GM12872 (cell line): ENCODE results near the gene DBNDD1.

Experiments used
- CTCF ChIP-seq: IDR thresholded peaks from 3 replicates; pipeline ENCODE4 v1.5.1; 2011; ENCODE audit warnings: low read depth, mild to moderate bottlenecking, low read length, moderate library complexity; ENCODE audit not compliant: insufficient read depth

Gene DBNDD1

GRCh38 chr16:90008708-90009145 is 10.5 kb downstream of the DBNDD1 start:
- no peak for TF ChIP-seq CTCF

- no peak for TF ChIP-seq CTCF
These were observed 12.2 kb downstream of the DBNDD1 start for GRCh38 chr16:90007015-90007414.

- TF ChIP-seq CTCF: no peak
These were observed 13.1 kb downstream of the DBNDD1 start for GRCh38 chr16:90005956-90006663.

- TF ChIP-seq CTCF: no peak
These were observed 14.7 kb downstream of the DBNDD1 start for GRCh38 chr16:90004577-90004976.

DNA sequence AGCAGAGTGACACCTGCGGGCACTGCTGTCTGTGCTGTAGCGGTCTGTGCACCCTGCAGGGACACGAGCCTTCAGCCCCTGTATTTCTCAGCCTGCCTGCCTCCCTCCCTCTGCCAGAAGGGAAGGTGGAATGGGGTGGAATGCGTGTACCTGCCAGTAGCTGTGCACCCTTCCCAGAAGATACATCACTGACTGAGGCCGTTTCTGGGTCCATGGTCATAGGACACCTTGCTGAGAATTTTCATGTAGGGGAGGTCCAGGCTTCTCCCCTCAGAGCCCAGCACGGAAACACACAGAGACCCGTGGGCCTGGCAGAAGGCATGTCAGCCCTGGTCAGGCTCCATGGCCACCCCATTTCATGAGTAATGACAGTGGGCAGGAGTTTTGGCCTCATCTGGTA is 16.5 kb downstream of the DBNDD1 start:
- no peak for TF ChIP-seq CTCF

DNA sequence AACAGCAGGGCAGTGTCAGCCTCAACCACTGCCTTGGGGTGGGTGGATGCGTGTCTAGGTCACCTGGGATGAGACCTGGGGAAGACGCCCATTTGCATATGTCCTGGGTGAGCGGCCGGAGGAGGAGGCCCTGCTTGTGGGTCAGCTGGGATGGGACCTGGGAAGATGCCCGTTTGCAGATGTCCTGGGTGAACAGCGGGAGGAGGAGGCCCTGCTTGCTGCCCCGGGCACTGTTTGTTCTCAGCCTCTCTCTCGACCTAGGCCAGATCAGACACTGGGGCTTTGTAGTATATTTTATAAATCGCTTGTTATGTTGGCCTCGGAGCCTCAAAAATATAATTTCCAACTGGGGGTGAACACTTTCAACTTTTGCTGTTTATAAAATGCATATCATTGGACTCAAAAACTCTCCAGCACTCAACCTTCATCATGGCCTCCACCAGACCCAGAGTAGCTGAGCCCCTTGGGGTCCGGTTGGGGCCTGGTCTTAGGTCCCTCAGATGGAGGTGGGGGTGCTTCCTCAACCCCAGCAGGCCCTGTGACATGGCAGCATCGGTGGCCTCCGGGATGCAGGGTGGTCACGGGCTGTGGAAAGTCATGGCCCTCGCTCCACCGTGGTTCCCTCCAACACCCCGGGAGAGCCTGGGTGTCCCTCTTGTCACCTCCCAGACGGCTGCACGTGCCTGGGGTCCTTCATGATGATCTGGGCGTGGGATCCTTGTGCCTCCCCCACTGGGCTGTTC is 17.3 kb downstream of the DBNDD1 start:
- no peak for TF ChIP-seq CTCF

- no peak for TF ChIP-seq CTCF
These were observed 18.4 kb downstream of the DBNDD1 start for GRCh38 chr16:90000733-90001427.
